GM21360 (cell line): ENCODE measurements around the gene IP6K3.

Experiments used
- ATAC-seq: cut with Tn5 transposase; IDR thresholded peaks from one replicate; pipeline ENCODE4 v1.9.1; 2021; ENCODE audit warnings: mild to moderate bottlenecking, moderate library complexity; ENCODE audit not compliant: unreplicated experiment

The IP6K3 gene

GRCh38 chr6:33678233-33678931 is 68.3 kb downstream of the IP6K3 start:
- no peak for ATAC-seq

GRCh38 chr6:33677689-33678088 is 69.0 kb downstream of the IP6K3 start:
- no peak for ATAC-seq

- no peak for ATAC-seq
Observed at GRCh38 chr6:33677143-33677660, 69.5 kb downstream of the IP6K3 start.

GRCh38 chr6:33676416-33677142 is 70.1 kb downstream of the IP6K3 start:
- ATAC-seq: no peak

- ATAC-seq: no peak
Observed at GRCh38 chr6:33675968-33676367, 70.7 kb downstream of the IP6K3 start.

GRCh38 chr6:33673851-33674250 is 72.9 kb downstream of the IP6K3 start:
- ATAC-seq: no peak

- ATAC-seq: no peak
Observed at GRCh38 chr6:33672808-33673207, 73.9 kb downstream of the IP6K3 start.

GRCh38 chr6:33671744-33672072 is 75.0 kb downstream of the IP6K3 start:
- no peak for ATAC-seq
